HEK293T (cell line): Measurements from ENCODE around the gene MPP3.

Experiments
- ARNT ChIP-seq: fragments of 450-650 bp; IDR thresholded peaks from 2 replicates; pipeline ENCODE4 v1.6.1; 2017; ENCODE audit warnings: mild to moderate bottlenecking
- ELF4 ChIP-seq: fragments of 450-650 bp; IDR thresholded peaks from 2 replicates; pipeline ENCODE4 v1.6.1; 2017; ENCODE audit warnings: antibody characterized with exemption
- FOXK2 ChIP-seq: fragments of 450-650 bp; IDR thresholded peaks from 2 replicates; pipeline ENCODE4 v1.6.1; 2016; ENCODE audit warnings: mild to moderate bottlenecking
- FOXM1 ChIP-seq: fragments of 450-650 bp; IDR thresholded peaks from 2 replicates; pipeline ENCODE4 v1.6.1; 2017; ENCODE audit warnings: mild to moderate bottlenecking, borderline replicate concordance
- L3MBTL2 ChIP-seq: fragments of 450-650 bp; conservative IDR thresholded peaks from 2 replicates; pipeline ENCODE4 v1.6.1; 2016; ENCODE audit warnings: mild to moderate bottlenecking
- NFRKB ChIP-seq: fragments of 450-650 bp; IDR thresholded peaks from 2 replicates; pipeline ENCODE4 v1.6.1; 2016; ENCODE audit warnings: mild to moderate bottlenecking, moderate library complexity
- PKNOX1 ChIP-seq: fragments of 450-650 bp; IDR thresholded peaks from 2 replicates; pipeline ENCODE4 v1.6.1; 2016
- SP1 ChIP-seq: fragments of 450-650 bp; IDR thresholded peaks from 2 replicates; pipeline ENCODE4 v1.6.1; 2017
- SUZ12 ChIP-seq: fragments of 450-650 bp; IDR thresholded peaks from 2 replicates; pipeline ENCODE4 v1.6.1; 2016; ENCODE audit warnings: mild to moderate bottlenecking

- no peak for TF ChIP-seq SP1
- TF ChIP-seq ELF4, result no peak
- no peak for TF ChIP-seq ARNT
- TF ChIP-seq FOXK2, result no peak
- TF ChIP-seq FOXM1, result no peak
- no peak for TF ChIP-seq PKNOX1
- no peak for TF ChIP-seq L3MBTL2
- no peak for TF ChIP-seq SUZ12
- no peak for TF ChIP-seq NFRKB
These were observed 47.6 kb upstream of the MPP3 start for GRCh38 chr17:43880420-43880991.
